SK-N-SH treated with all-trans-retinoic acid at 6 μM for 48 hours (cell line): Measurements from ENCODE around the gene INSYN2B.

Experiments used
- ATAC-seq: fragments of 200-7000 bp; cut with Tn5 transposase; 3 replicates; pipeline ENCODE4 v1.9.1; 2020; ENCODE audit warnings: mild to moderate bottlenecking, moderate library complexity
- ARNTL ChIP-seq: fragments of 450-650 bp; formaldehyde crosslinking; IDR thresholded peaks from 2 replicates; pipeline ENCODE4 v1.5.0; 2020; ENCODE audit warnings: low read depth, mild to moderate bottlenecking, moderate library complexity, borderline replicate concordance
- BACH2 ChIP-seq: fragments of 250-450 bp; sonication (Bioruptor Pico); IDR thresholded peaks from 2 replicates; pipeline ENCODE4 v1.9.0; 2021; ENCODE audit warnings: mild to moderate bottlenecking, borderline replicate concordance
- CSDC2 ChIP-seq: fragments of 250-450 bp; sonication (Bioruptor Pico); IDR thresholded peaks from 2 replicates; pipeline ENCODE4 v1.5.0; 2020; ENCODE audit warnings: mild to moderate bottlenecking, moderate library complexity
- GLIS3 ChIP-seq: fragments of 250-450 bp; sonication (Bioruptor Pico); IDR thresholded peaks from 2 replicates; pipeline ENCODE4 v1.5.0; 2020; ENCODE audit warnings: mild to moderate bottlenecking, moderate library complexity
- ISL1 ChIP-seq: fragments of 250-450 bp; sonication (Bioruptor Pico); IDR thresholded peaks from 2 replicates; pipeline ENCODE4 v2.1.2; 2022; ENCODE audit warnings: mild to moderate bottlenecking, moderate library complexity
- OSR1 ChIP-seq: fragments of 250-450 bp; sonication (Bioruptor Pico); IDR thresholded peaks from 2 replicates; pipeline ENCODE4 v1.8.0; 2022; ENCODE audit warnings: moderate library complexity, mild to moderate bottlenecking, inconsistent platforms
- PPARA ChIP-seq: fragments of 250-450 bp; sonication (Bioruptor Pico); IDR thresholded peaks from 2 replicates; pipeline ENCODE4 v1.5.0; 2020; ENCODE audit warnings: mild to moderate bottlenecking, borderline replicate concordance
- ZC3H10 ChIP-seq: fragments of 250-450 bp; sonication (Bioruptor Pico); IDR thresholded peaks from 2 replicates; pipeline ENCODE4 v1.5.1; 2021; ENCODE audit warnings: mild to moderate bottlenecking, moderate library complexity
- ZFP3 ChIP-seq: fragments of 250-450 bp; sonication (Bioruptor Pico); IDR thresholded peaks from 2 replicates; pipeline ENCODE4 v1.5.0; 2020; ENCODE audit warnings: mild to moderate bottlenecking, moderate library complexity
- ZFP30 ChIP-seq: fragments of 450-650 bp; formaldehyde crosslinking; IDR thresholded peaks from 2 replicates; pipeline ENCODE4 v1.5.0; 2022; ENCODE audit warnings: mild to moderate bottlenecking, moderate library complexity
- TF ChIP-seq, protein P1 (sequence below): fragments of 250-450 bp; sonication (Bioruptor Pico); IDR thresholded peaks from 2 replicates; pipeline ENCODE4 v1.5.0; 2020; ENCODE audit warnings: mild to moderate bottlenecking, moderate library complexity
- TF ChIP-seq, protein P2 (sequence below): fragments of 250-450 bp; sonication (Bioruptor Pico); IDR thresholded peaks from 2 replicates; pipeline ENCODE4 v1.8.0; 2020; ENCODE audit warnings: mild to moderate bottlenecking, moderate library complexity, borderline replicate concordance
- TF ChIP-seq, protein P3 (sequence below): fragments of 250-450 bp; sonication (Bioruptor Pico); IDR thresholded peaks from 2 replicates; pipeline ENCODE4 v1.5.1; 2021; ENCODE audit warnings: mild to moderate bottlenecking, moderate library complexity
- TF ChIP-seq, protein P4 (sequence below): fragments of 250-450 bp; sonication (Bioruptor Pico); IDR thresholded peaks from 2 replicates; pipeline ENCODE4 v1.5.1; 2020; ENCODE audit warnings: low read depth, mild to moderate bottlenecking, moderate library complexity

INSYN2B gene

DNA sequence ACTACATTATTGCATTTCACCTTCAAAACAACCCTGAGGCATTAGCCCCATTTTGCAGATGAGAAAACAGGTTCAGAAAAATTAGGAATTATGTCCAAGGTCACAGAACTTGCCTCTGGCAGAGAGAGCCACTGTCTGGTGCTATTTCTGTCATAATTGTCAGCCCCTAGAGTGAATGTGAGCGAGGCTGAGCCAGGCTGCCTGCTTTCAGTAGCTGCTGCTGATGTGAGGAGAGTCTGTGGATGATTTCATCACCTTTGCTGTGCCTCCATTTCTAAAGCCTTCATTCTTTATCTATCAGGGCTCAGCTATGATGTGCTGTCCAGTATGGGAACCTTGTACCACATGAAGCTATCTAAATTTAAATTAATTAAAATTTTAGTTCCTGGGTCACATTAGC is 71.4 kb downstream of the INSYN2B start (continued):
- TF ChIP-seq, protein P1, sequence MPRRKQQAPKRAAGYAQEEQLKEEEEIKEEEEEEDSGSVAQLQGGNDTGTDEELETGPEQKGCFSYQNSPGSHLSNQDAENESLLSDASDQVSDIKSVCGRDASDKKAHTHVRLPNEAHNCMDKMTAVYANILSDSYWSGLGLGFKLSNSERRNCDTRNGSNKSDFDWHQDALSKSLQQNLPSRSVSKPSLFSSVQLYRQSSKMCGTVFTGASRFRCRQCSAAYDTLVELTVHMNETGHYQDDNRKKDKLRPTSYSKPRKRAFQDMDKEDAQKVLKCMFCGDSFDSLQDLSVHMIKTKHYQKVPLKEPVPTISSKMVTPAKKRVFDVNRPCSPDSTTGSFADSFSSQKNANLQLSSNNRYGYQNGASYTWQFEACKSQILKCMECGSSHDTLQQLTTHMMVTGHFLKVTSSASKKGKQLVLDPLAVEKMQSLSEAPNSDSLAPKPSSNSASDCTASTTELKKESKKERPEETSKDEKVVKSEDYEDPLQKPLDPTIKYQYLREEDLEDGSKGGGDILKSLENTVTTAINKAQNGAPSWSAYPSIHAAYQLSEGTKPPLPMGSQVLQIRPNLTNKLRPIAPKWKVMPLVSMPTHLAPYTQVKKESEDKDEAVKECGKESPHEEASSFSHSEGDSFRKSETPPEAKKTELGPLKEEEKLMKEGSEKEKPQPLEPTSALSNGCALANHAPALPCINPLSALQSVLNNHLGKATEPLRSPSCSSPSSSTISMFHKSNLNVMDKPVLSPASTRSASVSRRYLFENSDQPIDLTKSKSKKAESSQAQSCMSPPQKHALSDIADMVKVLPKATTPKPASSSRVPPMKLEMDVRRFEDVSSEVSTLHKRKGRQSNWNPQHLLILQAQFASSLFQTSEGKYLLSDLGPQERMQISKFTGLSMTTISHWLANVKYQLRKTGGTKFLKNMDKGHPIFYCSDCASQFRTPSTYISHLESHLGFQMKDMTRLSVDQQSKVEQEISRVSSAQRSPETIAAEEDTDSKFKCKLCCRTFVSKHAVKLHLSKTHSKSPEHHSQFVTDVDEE (CRISPR knock-in tag) = no peak
- TF ChIP-seq OSR1 (CRISPR knock-in tag) (no peak), ZFP3 (CRISPR knock-in tag) (no peak), ZC3H10 (CRISPR knock-in tag) (no peak), PPARA (CRISPR knock-in tag) (no peak)
- TF ChIP-seq, protein P2, sequence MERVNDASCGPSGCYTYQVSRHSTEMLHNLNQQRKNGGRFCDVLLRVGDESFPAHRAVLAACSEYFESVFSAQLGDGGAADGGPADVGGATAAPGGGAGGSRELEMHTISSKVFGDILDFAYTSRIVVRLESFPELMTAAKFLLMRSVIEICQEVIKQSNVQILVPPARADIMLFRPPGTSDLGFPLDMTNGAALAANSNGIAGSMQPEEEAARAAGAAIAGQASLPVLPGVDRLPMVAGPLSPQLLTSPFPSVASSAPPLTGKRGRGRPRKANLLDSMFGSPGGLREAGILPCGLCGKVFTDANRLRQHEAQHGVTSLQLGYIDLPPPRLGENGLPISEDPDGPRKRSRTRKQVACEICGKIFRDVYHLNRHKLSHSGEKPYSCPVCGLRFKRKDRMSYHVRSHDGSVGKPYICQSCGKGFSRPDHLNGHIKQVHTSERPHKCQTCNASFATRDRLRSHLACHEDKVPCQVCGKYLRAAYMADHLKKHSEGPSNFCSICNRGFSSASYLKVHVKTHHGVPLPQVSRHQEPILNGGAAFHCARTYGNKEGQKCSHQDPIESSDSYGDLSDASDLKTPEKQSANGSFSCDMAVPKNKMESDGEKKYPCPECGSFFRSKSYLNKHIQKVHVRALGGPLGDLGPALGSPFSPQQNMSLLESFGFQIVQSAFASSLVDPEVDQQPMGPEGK (CRISPR knock-in tag) = no peak

DNA sequence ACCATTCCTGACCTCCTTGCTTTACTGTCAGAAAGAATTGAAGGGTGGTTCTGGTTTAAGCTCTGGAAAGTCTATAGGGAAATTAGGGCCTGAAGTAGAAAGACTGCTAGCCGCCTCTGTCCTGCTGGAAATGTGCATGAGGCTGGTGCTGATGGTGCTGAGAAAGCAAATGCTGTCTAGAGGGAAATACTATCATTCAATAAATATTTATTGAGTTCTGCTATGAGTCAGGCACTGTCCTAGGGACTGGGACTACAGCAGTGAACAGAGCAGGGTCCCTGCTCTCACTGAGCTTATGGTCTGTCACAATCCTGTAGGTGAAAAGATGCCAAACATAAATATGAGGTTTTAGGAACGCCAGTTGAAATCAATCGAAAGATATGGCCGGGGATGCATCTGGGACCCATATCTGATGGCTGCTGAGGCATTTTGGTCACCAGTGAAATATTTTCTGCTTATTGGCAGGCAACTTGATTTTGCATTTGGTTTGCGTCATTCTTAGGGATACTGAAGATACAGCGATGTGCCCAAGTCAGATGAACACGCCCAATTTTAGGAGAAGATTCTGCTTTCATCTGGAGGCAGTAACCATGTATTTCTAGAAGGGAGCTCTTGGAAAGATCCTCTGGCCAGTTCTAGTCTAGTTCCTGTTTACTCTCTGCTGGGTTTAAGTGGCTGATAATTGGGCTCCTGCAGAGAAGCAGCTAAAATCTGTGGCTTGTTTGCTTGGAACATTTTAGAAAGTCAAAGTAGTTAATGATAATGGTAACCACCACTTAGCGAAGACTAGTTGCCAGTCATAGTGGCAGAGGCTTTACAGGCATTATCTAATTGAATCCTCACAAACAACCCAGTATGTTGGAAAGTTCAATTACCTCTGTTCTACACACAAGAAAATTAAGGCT is 73.3 kb downstream of the INSYN2B start:
- no peak; the same call in 2 of the 3 replicates for ATAC-seq

DNA sequence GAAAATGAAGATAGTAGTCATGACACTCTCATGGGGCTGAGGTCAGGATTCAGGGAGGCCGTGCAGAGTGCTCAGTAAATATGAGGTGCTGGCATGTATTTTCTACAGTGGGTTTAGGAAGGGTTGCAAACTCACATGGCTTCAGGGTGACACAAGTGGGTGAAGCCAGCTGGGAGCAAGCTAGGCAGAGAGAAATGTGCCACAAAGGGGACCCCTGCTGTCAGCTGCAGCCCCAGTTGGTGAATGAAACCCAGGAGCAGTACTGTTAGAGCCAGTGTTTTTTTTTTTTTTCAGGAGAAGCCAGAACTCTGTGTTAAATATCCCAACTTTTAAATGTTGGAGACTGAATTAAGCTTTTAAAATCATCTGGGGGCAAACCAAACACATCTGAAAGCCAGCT is 75.3 kb downstream of the INSYN2B start:
- ATAC-seq = no peak
- TF ChIP-seq ARNTL (CRISPR knock-in tag) (no peak), ZFP30 (no peak), ZC3H10 (CRISPR knock-in tag) (no peak), GLIS3 (CRISPR knock-in tag) (no peak), BACH2 (CRISPR knock-in tag) (no peak)
- TF ChIP-seq, protein P3, sequence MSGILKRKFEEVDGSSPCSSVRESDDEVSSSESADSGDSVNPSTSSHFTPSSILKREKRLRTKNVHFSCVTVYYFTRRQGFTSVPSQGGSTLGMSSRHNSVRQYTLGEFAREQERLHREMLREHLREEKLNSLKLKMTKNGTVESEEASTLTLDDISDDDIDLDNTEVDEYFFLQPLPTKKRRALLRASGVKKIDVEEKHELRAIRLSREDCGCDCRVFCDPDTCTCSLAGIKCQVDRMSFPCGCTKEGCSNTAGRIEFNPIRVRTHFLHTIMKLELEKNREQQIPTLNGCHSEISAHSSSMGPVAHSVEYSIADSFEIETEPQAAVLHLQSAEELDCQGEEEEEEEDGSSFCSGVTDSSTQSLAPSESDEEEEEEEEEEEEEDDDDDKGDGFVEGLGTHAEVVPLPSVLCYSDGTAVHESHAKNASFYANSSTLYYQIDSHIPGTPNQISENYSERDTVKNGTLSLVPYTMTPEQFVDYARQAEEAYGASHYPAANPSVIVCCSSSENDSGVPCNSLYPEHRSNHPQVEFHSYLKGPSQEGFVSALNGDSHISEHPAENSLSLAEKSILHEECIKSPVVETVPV (CRISPR knock-in tag) = no peak
- TF ChIP-seq, protein P1 (CRISPR knock-in tag) = no peak
- TF ChIP-seq, protein P4, sequence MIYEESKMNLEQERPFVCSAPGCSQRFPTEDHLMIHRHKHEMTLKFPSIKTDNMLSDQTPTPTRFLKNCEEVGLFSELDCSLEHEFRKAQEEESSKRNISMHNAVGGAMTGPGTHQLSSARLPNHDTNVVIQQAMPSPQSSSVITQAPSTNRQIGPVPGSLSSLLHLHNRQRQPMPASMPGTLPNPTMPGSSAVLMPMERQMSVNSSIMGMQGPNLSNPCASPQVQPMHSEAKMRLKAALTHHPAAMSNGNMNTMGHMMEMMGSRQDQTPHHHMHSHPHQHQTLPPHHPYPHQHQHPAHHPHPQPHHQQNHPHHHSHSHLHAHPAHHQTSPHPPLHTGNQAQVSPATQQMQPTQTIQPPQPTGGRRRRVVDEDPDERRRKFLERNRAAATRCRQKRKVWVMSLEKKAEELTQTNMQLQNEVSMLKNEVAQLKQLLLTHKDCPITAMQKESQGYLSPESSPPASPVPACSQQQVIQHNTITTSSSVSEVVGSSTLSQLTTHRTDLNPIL (CRISPR knock-in tag) = no peak

More for the DNA sequence above, 73.3 kb downstream of the INSYN2B start:
- no peak for TF ChIP-seq PPARA (CRISPR knock-in tag)
- no peak for TF ChIP-seq ZC3H10 (CRISPR knock-in tag)
- no peak for TF ChIP-seq CSDC2 (CRISPR knock-in tag)
- TF ChIP-seq ISL1 (CRISPR knock-in tag) = no peak

DNA sequence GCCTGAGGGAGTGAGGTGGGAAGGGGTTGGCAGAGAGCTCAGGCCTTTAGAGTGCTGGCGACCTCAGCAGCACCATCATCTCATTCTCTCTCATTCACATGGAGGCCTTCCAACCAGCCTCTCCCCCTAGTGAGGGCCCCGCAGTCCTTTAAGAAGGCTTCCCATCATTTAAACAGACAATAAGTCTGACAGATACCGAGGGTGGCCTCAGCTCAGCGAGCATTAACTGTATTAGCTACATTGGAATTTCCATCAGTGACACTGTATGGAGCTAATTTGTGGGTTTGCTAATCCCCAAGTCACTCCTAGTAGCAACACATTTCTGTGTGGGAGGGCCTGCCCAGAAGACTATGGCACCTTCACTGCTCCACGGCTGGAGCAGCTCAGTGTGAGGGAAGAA is 75.8 kb downstream of the INSYN2B start:
- no peak for TF ChIP-seq GLIS3 (CRISPR knock-in tag)
- TF ChIP-seq, protein P1 (CRISPR knock-in tag) = no peak
- TF ChIP-seq, protein P4 (CRISPR knock-in tag) = no peak
- TF ChIP-seq CSDC2 (CRISPR knock-in tag) = no peak
- peak; percentile 20; the same call in 1 of the 3 replicates for ATAC-seq
